A673 (cell line): ENCODE data around the gene KIAA0232. TPM values are rescaled to one million over a fixed set of nuclear protein-coding genes. Genes with fewer than 3 reads are reported as not detected.

ENCODE experiments used
- BruUV-seq: library from RNA; stranded (reverse); fragments of 400-500 nt; replicated peaks from 2 replicates; lab custom pipeline; 2021; lab: Mats Ljungman, UMichigan
- CTCF ChIA-PET: fragments of 300-600 bp; sonication (Branson Sonifier 250); formaldehyde crosslinking; loops from one replicate; lab custom pipeline; 2022; ENCODE audit warnings: antibody characterized with exemption; lab: Charles Lee
- POLR2A ChIA-PET: fragments of 300-600 bp; sonication (Branson Sonifier 250); formaldehyde crosslinking; loops from one replicate; lab custom pipeline; 2022; ENCODE audit warnings: antibody characterized with exemption; ENCODE audit not compliant: low non-redundant PET; lab: Charles Lee
- DNase-seq: peaks from one replicate; pipeline ENCODE4 v3.0.0-alpha.2; 2015; ENCODE audit warnings: low spot score
- H3K27ac ChIP-seq: fragments of 200-600 bp; sonication (generic); 2 replicates; pipeline ENCODE4 v1.5.1; 2016; ENCODE audit warnings: mixed run types, low read depth, mild to moderate bottlenecking, mixed read lengths, antibody characterized with exemption, low read length; ENCODE audit not compliant: poor library complexity, severe bottlenecking
- H3K27me3 ChIP-seq: fragments of 200-600 bp; sonication (generic); replicated peaks from 2 replicates; pipeline ENCODE4 v1.6.1; 2017; ENCODE audit warnings: mixed run types, low read depth, mild to moderate bottlenecking, mixed read lengths, antibody characterized with exemption, low read length; ENCODE audit not compliant: insufficient read depth, poor library complexity
- H3K36me3 ChIP-seq: fragments of 200-600 bp; sonication (generic); 2 replicates; pipeline ENCODE4 v1.6.1; 2016; ENCODE audit warnings: mixed run types, mild to moderate bottlenecking, mixed read lengths, antibody characterized with exemption, low read length; ENCODE audit not compliant: insufficient read depth, poor library complexity, severe bottlenecking
- H3K4me1 ChIP-seq: fragments of 200-600 bp; sonication (generic); 2 replicates; pipeline ENCODE4 v1.6.1; 2017; ENCODE audit warnings: mixed run types, mild to moderate bottlenecking, mixed read lengths, antibody characterized with exemption, low read length; ENCODE audit not compliant: insufficient read depth, poor library complexity, severe bottlenecking
- H3K4me3 ChIP-seq: fragments of 200-600 bp; sonication (generic); 2 replicates; pipeline ENCODE4 v1.5.1; 2016; ENCODE audit warnings: low read depth, mixed run types, mild to moderate bottlenecking, mixed read lengths, low read length; ENCODE audit not compliant: poor library complexity, severe bottlenecking
- H3K9me3 ChIP-seq: fragments of 200-600 bp; sonication (generic); 2 replicates; pipeline ENCODE4 v1.6.1; 2016; ENCODE audit warnings: mixed run types, low read depth, mild to moderate bottlenecking, mixed read lengths, antibody characterized with exemption, low read length; ENCODE audit not compliant: poor library complexity, severe bottlenecking
- EZH2 ChIP-seq: fragments of 200-600 bp; sonication (generic); IDR thresholded peaks from 2 replicates; pipeline ENCODE4 v1.6.1; 2017; ENCODE audit warnings: borderline replicate concordance, low read depth, mild to moderate bottlenecking, mixed read lengths, antibody characterized with exemption, low read length; ENCODE audit not compliant: poor library complexity, severe bottlenecking
- intact Hi-C: fragments of 100-400 bp; cut with micrococcal nuclease; formaldehyde crosslinking; loops from one replicate; pipeline ENCODE4 v1.10.0; 2022; ENCODE audit not compliant: unreplicated experiment
- total RNA-seq: library from RNA; stranded (reverse); gene quantifications from 2 replicates; pipeline ENCODE4 v1.2.3, GENCODE V29; 2021
- TF ChIP-seq, protein P1 (sequence below): fragments of 300-800, 200-600 bp; sonication (generic); conservative IDR thresholded peaks from 2 replicates; pipeline ENCODE4 v1.5.1; 2017; ENCODE audit warnings: low read depth, mild to moderate bottlenecking, antibody characterized with exemption, low read length, moderate library complexity, mixed read lengths

The KIAA0232 gene
- total RNA-seq, 1 experiment from 2014 or later: 30.2 TPM

DNA sequence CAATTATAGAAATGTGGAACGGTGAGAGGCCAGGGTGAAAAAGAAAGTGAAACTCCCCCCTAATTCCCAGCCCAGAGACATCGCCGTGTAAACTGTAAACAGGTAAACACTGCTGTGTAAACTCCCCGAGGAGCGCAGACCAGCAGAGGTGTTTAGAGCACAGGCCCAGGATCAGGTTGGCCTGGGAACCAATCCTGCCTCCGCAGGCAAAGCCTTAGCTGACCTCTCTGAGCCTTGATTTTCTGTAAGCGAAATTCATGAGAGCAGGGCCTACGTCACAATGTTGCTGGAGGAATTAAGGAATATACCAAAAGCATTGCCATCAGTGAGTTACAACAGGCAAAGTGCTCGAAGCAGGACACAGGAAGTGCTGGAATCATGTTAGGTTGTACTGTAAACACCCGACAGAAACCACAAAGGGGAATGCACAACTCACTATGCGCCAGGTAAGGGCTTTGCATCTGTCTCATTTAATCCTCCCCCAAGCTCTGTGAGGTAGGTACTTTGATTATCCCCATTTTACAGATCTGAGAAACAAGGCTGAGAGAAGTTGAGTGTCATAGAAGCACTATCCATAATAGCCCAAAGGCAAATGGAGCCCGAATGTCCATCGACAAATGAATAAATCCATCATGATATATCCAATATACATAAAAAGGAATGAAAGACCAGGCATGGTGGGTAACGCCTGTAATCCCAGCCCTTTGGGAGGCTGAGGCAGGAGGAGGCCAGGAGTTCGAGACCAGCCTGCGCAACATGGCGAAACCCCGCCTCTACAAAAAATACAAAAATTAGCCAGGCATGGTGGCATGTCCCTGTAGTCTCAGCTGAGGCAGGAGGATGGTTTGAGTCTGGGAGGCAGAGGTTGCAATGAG, 30.7 kb upstream of the KIAA0232 start:
- TF ChIP-seq, protein P1, sequence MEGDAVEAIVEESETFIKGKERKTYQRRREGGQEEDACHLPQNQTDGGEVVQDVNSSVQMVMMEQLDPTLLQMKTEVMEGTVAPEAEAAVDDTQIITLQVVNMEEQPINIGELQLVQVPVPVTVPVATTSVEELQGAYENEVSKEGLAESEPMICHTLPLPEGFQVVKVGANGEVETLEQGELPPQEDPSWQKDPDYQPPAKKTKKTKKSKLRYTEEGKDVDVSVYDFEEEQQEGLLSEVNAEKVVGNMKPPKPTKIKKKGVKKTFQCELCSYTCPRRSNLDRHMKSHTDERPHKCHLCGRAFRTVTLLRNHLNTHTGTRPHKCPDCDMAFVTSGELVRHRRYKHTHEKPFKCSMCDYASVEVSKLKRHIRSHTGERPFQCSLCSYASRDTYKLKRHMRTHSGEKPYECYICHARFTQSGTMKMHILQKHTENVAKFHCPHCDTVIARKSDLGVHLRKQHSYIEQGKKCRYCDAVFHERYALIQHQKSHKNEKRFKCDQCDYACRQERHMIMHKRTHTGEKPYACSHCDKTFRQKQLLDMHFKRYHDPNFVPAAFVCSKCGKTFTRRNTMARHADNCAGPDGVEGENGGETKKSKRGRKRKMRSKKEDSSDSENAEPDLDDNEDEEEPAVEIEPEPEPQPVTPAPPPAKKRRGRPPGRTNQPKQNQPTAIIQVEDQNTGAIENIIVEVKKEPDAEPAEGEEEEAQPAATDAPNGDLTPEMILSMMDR: no peak
- no peak for TF ChIP-seq EZH2
- Histone ChIP-seq H3K27ac (no peak overlapping the region), H3K4me1 (no peaks in the 10 kb centered on the region), H3K4me3 (no peak overlapping the region), H3K9me3 (no peaks in the 10 kb centered on the region), H3K36me3 (no peaks in the 10 kb centered on the region), H3K27me3 (no peaks in the 10 kb centered on the region)
- DNase-seq: no peak
- intact Hi-C loops: no loop called here
- ChIA-PET CTCF (no interaction called here), POLR2A (no interaction called here)
- BruUV-seq: no TSS peak

DNA sequence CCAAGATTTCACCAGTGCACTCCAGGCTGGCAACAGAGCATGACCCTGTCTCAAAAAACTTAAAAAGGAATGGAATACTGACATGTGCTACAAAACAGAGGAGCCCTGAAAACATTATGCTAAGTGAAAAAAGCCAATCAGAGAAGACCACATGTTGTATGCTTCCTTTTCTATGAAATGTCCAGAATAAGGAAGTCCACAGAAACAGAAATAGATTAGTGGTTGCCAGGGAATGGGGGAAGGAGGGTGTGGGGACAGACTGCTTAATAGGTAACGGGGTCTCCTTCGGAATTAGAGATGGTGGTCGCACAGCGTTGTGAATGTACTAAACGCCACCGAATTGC, 30.1 kb upstream of the KIAA0232 start:
- no peak for DNase-seq
- Histone ChIP-seq H3K27me3 (no peaks in the 10 kb centered on the region), H3K9me3 (no peaks in the 10 kb centered on the region), H3K4me1 (no peaks in the 10 kb centered on the region), H3K4me3 (no peak overlapping the region), H3K36me3 (no peaks in the 10 kb centered on the region), H3K27ac (no peak overlapping the region)
- intact Hi-C loops: no loop called here
- ChIA-PET POLR2A (no interaction called here), CTCF (no interaction called here)
- no TSS peak for BruUV-seq
- TF ChIP-seq, protein P1: no peak
- no peak for TF ChIP-seq EZH2

DNA sequence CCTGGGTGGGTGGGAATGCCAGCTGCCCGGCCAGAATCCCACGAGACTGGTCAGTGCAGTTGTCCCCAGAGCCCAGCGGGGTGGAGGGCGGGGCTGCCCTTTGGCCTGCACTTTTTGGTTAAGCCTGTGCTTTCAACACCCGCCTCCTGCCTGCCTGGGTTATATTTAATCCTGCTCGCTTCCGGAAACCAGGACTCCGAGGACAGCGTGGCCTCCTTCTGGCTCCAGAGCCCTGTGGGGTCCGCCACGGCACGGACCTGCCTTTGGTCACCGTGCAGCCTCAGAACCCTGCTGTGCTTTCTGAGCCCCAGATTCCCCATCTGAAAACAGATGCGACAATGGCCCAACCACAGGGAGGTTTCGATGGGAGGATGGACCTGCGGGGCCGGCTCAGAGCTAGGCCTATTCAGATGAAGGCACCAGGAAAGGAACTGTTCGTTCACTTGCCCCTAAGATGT, 29.4 kb upstream of the KIAA0232 start:
- intact Hi-C loops: no loop called here
- Histone ChIP-seq H3K27ac (no peak overlapping the region), H3K4me1 (no peaks in the 10 kb centered on the region), H3K9me3 (no peaks in the 10 kb centered on the region), H3K36me3 (no peaks in the 10 kb centered on the region), H3K4me3 (no peak overlapping the region), H3K27me3 (no peaks in the 10 kb centered on the region)
- ChIA-PET CTCF (no interaction called here), POLR2A (no interaction called here)
- no TSS peak for BruUV-seq
- DNase-seq: no peak
- no peak for TF ChIP-seq EZH2
- TF ChIP-seq, protein P1: no peak
